ENCODE results near the gene PLD4. TPM values are rescaled to one million over a fixed set of nuclear protein-coding genes. Genes with fewer than 3 reads are reported as not detected.
A peak's percentile ranks its signal among the peaks of the same experiment; 100 is the strongest.

PLD4 gene
- total RNA-seq, 1 donor from 2014 or later: not detected

- peak; percentile 55 to 81 for DNase-seq (ENCODE audit: low spot score in 2 of 2)
- Histone ChIP-seq H3K4me3 (peak overlapping the region; percentile 11 to 62), H3K27ac (peak overlapping the region; percentile 80 to 92), H3K27me3 (no peaks in the 10 kb centered on the region), H3K36me3 (no peaks in the 10 kb centered on the region), H3K4me1 (peaks cover 19 to 35% of the 10 kb centered on the region in 2 donors), H3K9me3 (no peaks in the 10 kb centered on the region)
- intact Hi-C loops (cut with DNase I): loop anchor here (2.0 kb wide), 1 partner anchor 33 kb away; no protein-coding TSS in a partner anchor
- TF ChIP-seq CTCF (IDR thresholded peaks at IDR 0.05): peak in 1 of 3 experiments; percentile 6
Measured at GRCh38 chr14:104967386-104968152, 42.9 kb downstream of the PLD4 start.

- Histone ChIP-seq H3K9me3 (no peaks in the 10 kb centered on the region), H3K27ac (peak overlapping the region; percentile 80 to 92), H3K4me1 (peaks cover 23 to 40% of the 10 kb centered on the region in 2 donors), H3K4me3 (peak overlapping the region; percentile 11 to 62), H3K27me3 (no peaks in the 10 kb centered on the region), H3K36me3 (no peaks in the 10 kb centered on the region)
- peak in 1 of 2 donors; percentile 85 for DNase-seq (ENCODE audit: low spot score in 2 of 2)
- TF ChIP-seq CTCF (IDR thresholded peaks at IDR 0.05): no peak
- intact Hi-C loops (cut with DNase I): no loop called here
Measured at GRCh38 chr14:104968153-104968527, 43.5 kb downstream of the PLD4 start.

GRCh38 chr14:104968541-104969401 lies 44.1 kb downstream of the PLD4 start:
- H3K27me3 ChIP-seq: no peaks in the 10 kb centered on the region
- peak overlapping the region; percentile 92 to 97 for H3K27ac ChIP-seq
- peak in 1 of 3 experiments; percentile 31 for TF ChIP-seq CTCF (IDR thresholded peaks at IDR 0.05)
- H3K9me3 ChIP-seq: no peaks in the 10 kb centered on the region
- no peak for DNase-seq (ENCODE audit: low spot score in 2 of 2)
- intact Hi-C loops (cut with DNase I): no loop called here
- H3K4me3 ChIP-seq: peak overlapping the region in 1 of 2 donors; percentile 62
- no peaks in the 10 kb centered on the region for H3K36me3 ChIP-seq
- peaks cover 23 to 45% of the 10 kb centered on the region in 2 donors for H3K4me1 ChIP-seq

- Histone ChIP-seq H3K27me3 (no peaks in the 10 kb centered on the region), H3K27ac (peak overlapping the region; percentile 92 to 97), H3K36me3 (no peaks in the 10 kb centered on the region), H3K4me3 (no peak overlapping the region), H3K4me1 (peaks cover 31 to 55% of the 10 kb centered on the region in 2 donors), H3K9me3 (no peaks in the 10 kb centered on the region)
- TF ChIP-seq CTCF (IDR thresholded peaks at IDR 0.05): no peak
- DNase-seq (ENCODE audit: low spot score in 2 of 2): no peak
- intact Hi-C loops (cut with DNase I): loop anchor here (5.0 to 10.0 kb wide), 4 partner anchors 142 to 333 kb away; partner anchors contain the start of genes BRF1, BTBD6 and INF2
Measured at GRCh38 chr14:104969741-104970230, 45.1 kb downstream of the PLD4 start.

- no peaks in the 10 kb centered on the region for H3K27me3 ChIP-seq
- TF ChIP-seq CTCF (IDR thresholded peaks at IDR 0.05): no peak
- no peaks in the 10 kb centered on the region for H3K36me3 ChIP-seq
- DNase-seq (ENCODE audit: low spot score in 2 of 2): peak in 1 of 2 donors; percentile 84
- no peak overlapping the region for H3K4me3 ChIP-seq
- intact Hi-C loops (cut with DNase I): loop anchor here (5.0 to 10.0 kb wide), 4 partner anchors 143 to 332 kb away; partner anchors contain the start of genes BRF1, BTBD6 and INF2
- peak overlapping the region; percentile 92 to 97 for H3K27ac ChIP-seq
- no peaks in the 10 kb centered on the region for H3K9me3 ChIP-seq
- peaks cover 32 to 61% of the 10 kb centered on the region in 2 donors for H3K4me1 ChIP-seq
Measured at GRCh38 chr14:104970231-104971068, 45.8 kb downstream of the PLD4 start.

Measured in ascending aorta (tissue), 2 donors.